ENCODE results near the gene CLCN1. TPM values are rescaled to one million over a fixed set of nuclear protein-coding genes. Genes with fewer than 3 reads are reported as not detected.

The CLCN1 gene
- total RNA-seq, 3 donors from 2014 or later (not counting 1 experiment from before 2014, with no cell fraction given) = 0.16 to 0.19 TPM; not detected in 1

GRCh38 chr7:143281529-143281928, 34.4 kb upstream of the CLCN1 start:
- H3K4me1 Mint-ChIP-seq = peaks cover 0 to 11% of the 10 kb centered on the region in 2 donors
- no peak overlapping the region for H3K4me3 Mint-ChIP-seq

GRCh38 chr7:143282124-143282523, 33.8 kb upstream of the CLCN1 start:
- Mint-ChIP-seq H3K4me3 (no peak overlapping the region), H3K27me3 (ENCODE audit: low read depth in 2 of 2) (no peaks in the 10 kb centered on the region), H3K27ac (no peak overlapping the region), H3K9me3 (no peaks in the 10 kb centered on the region), H3K4me1 (peaks cover 0 to 11% of the 10 kb centered on the region in 2 donors), H3K36me3 (no peaks in the 10 kb centered on the region)
- ATAC-seq = no peak
- no peak overlapping the region for H3K4me3 ChIP-seq (ENCODE audit: low read length)
- no peak for TF ChIP-seq CTCF (IDR thresholded peaks at IDR 0.05)
- no peaks in the 10 kb centered on the region for H3K9me3 ChIP-seq (ENCODE audit: control insufficient read depth, insufficient read depth, low read length)
- no peaks in the 10 kb centered on the region for H3K4me1 ChIP-seq (ENCODE audit: control insufficient read depth, insufficient read depth, low read length)
- no peak for DNase-seq
- H3K27me3 ChIP-seq (ENCODE audit: control insufficient read depth, insufficient read depth, low read length) = no peaks in the 10 kb centered on the region
- intact Hi-C loops (cut with micrococcal nuclease) = no loop called here
- no peaks in the 10 kb centered on the region for H3K36me3 ChIP-seq (ENCODE audit: control insufficient read depth, insufficient read depth, low read length)
- 97% methylated on average over 8 of the region's 8 CpGs for WGBS (ENCODE audit: insufficient coverage)
- H3K27ac ChIP-seq (ENCODE audit: low read length) = no peak overlapping the region

More at GRCh38 chr7:143281529-143281928, 34.4 kb upstream of the CLCN1 start:
- H3K36me3 Mint-ChIP-seq = no peaks in the 10 kb centered on the region
- no peaks in the 10 kb centered on the region for H3K9me3 Mint-ChIP-seq
- intact Hi-C loops (cut with micrococcal nuclease) = no loop called here
- Histone ChIP-seq H3K4me1 (ENCODE audit: control insufficient read depth, insufficient read depth, low read length) (no peaks in the 10 kb centered on the region), H3K27ac (ENCODE audit: low read length) (no peak overlapping the region), H3K27me3 (ENCODE audit: control insufficient read depth, insufficient read depth, low read length) (no peaks in the 10 kb centered on the region), H3K4me3 (ENCODE audit: low read length) (no peak overlapping the region), H3K36me3 (ENCODE audit: control insufficient read depth, insufficient read depth, low read length) (no peaks in the 10 kb centered on the region), H3K9me3 (ENCODE audit: control insufficient read depth, insufficient read depth, low read length) (no peaks in the 10 kb centered on the region)
- no peak for TF ChIP-seq CTCF (IDR thresholded peaks at IDR 0.05)
- ATAC-seq (no peak), DNase-seq (no peak)
- WGBS (ENCODE audit: insufficient coverage) = 100% methylated on average over 2 of the region's 2 CpGs
- H3K27ac Mint-ChIP-seq = no peak overlapping the region
- H3K27me3 Mint-ChIP-seq (ENCODE audit: low read depth in 2 of 2) = no peaks in the 10 kb centered on the region

GRCh38 chr7:143283381-143283780, 32.5 kb upstream of the CLCN1 start:
- H3K9me3 ChIP-seq (ENCODE audit: control insufficient read depth, insufficient read depth, low read length) = no peaks in the 10 kb centered on the region
- H3K36me3 Mint-ChIP-seq = no peaks in the 10 kb centered on the region
- no peaks in the 10 kb centered on the region for H3K9me3 Mint-ChIP-seq
- no peak overlapping the region for H3K4me3 Mint-ChIP-seq
- intact Hi-C loops (cut with micrococcal nuclease) = no loop called here
- peaks cover 8% of the 10 kb centered on the region for H3K4me1 ChIP-seq (ENCODE audit: control insufficient read depth, insufficient read depth, low read length)
- no peak for TF ChIP-seq CTCF (IDR thresholded peaks at IDR 0.05)
- no peak overlapping the region for H3K27ac Mint-ChIP-seq
- no peak overlapping the region for H3K4me3 ChIP-seq (ENCODE audit: low read length)
- DNase-seq (no peak), ATAC-seq (no peak)
- 93% methylated on average over 4 of the region's 4 CpGs for WGBS (ENCODE audit: insufficient coverage)
- peaks cover 10 to 22% of the 10 kb centered on the region in 2 donors for H3K4me1 Mint-ChIP-seq
- H3K36me3 ChIP-seq (ENCODE audit: control insufficient read depth, insufficient read depth, low read length) = no peaks in the 10 kb centered on the region
- H3K27me3 Mint-ChIP-seq (ENCODE audit: low read depth in 2 of 2) = no peaks in the 10 kb centered on the region
- no peaks in the 10 kb centered on the region for H3K27me3 ChIP-seq (ENCODE audit: control insufficient read depth, insufficient read depth, low read length)
- H3K27ac ChIP-seq (ENCODE audit: low read length) = no peak overlapping the region
